ENCODE data around the gene FKBP10.
A peak's percentile ranks its signal among the peaks of the same experiment; 100 is the strongest.
"Not testable (repeated sequence)": the region's sequence is repeated elsewhere in the genome, so short reads cannot be mapped to it uniquely, and the experiment has no call there.

The FKBP10 gene

GRCh38 chr17:41839448-41839847, 26.6 kb downstream of the FKBP10 start:
- not testable (repeated sequence) for DNase-seq (ENCODE audit: low read depth)

- DNase-seq (ENCODE audit: low read depth): not testable (repeated sequence)
Observed at GRCh38 chr17:41840781-41841180, 28.0 kb downstream of the FKBP10 start.

- DNase-seq (ENCODE audit: low read depth): no peak
Observed at GRCh38 chr17:41844971-41845370, 32.2 kb downstream of the FKBP10 start.

- DNase-seq (ENCODE audit: low read depth): no peak
Observed at GRCh38 chr17:41848788-41849187, 36.0 kb downstream of the FKBP10 start.

GRCh38 chr17:41849251-41849990, 36.6 kb downstream of the FKBP10 start:
- no peak for DNase-seq (ENCODE audit: low read depth)

- DNase-seq (ENCODE audit: low read depth): not testable (repeated sequence)
Observed at GRCh38 chr17:41851382-41851781, 38.6 kb downstream of the FKBP10 start.

GRCh38 chr17:41860254-41860931, 47.6 kb downstream of the FKBP10 start:
- no peak for DNase-seq (ENCODE audit: low read depth)

- DNase-seq (ENCODE audit: low read depth): no peak
Observed at GRCh38 chr17:41863074-41863848, 50.5 kb downstream of the FKBP10 start.

- DNase-seq (ENCODE audit: low read depth): peak; percentile 2
Observed at GRCh38 chr17:41864498-41864835, 51.7 kb downstream of the FKBP10 start.

GRCh38 chr17:41864836-41865595, 52.2 kb downstream of the FKBP10 start, which contains the start of gene KLHL11:
Gene KLHL11, minus strand, starts transcription at chr17:41865423. Its CDS starts 53 bp downstream, at chr17:41865370.
- DNase-seq (ENCODE audit: low read depth): peak; percentile 76

GRCh38 chr17:41865596-41865893, 52.7 kb downstream of the FKBP10 start:
- no peak for DNase-seq (ENCODE audit: low read depth)

GRCh38 chr17:41868568-41868967, 55.8 kb downstream of the FKBP10 start:
- DNase-seq (ENCODE audit: low read depth): no peak

GRCh38 chr17:41869426-41869825, 56.6 kb downstream of the FKBP10 start:
- DNase-seq (ENCODE audit: low read depth): no peak

- DNase-seq (ENCODE audit: low read depth): no peak
Observed at GRCh38 chr17:41870097-41870496, 57.3 kb downstream of the FKBP10 start.

- no peak for DNase-seq (ENCODE audit: low read depth)
Observed at GRCh38 chr17:41870627-41871026, 57.8 kb downstream of the FKBP10 start.

- DNase-seq (ENCODE audit: low read depth): no peak
Observed at GRCh38 chr17:41871789-41872188, 59.0 kb downstream of the FKBP10 start.

Data from GM04504 (cell line).